GM23338 (cell line): Measurements from ENCODE around the gene FASN.

ENCODE experiments used
- CREB1 ChIP-seq: fragments of 250-450 bp; sonication (Bioruptor Pico); IDR thresholded peaks from 2 replicates; pipeline ENCODE4 v1.5.0; 2020; ENCODE audit warnings: low read depth, mild to moderate bottlenecking, moderate library complexity
- CTCF ChIP-seq, 2 experiments: fragments of 200-600 bp in 1 of 2; sonication (generic) in 1 of 2; conservative IDR thresholded peaks; 2 replicates each; pipeline versions ENCODE4 v1.5.1 to v1.6.1; 2016 to 2017; ENCODE audit warnings: antibody characterized with exemption in 2 of 2, low read depth in 2 of 2, mild to moderate bottlenecking in 2 of 2, moderate library complexity in 1 of 2
- EZH2 ChIP-seq: fragments of 200-600 bp; sonication (generic); IDR thresholded peaks from one replicate; pipeline ENCODE4 v1.8.0; 2017; ENCODE audit warnings: antibody characterized with exemption, mild to moderate bottlenecking, low read depth; ENCODE audit not compliant: unreplicated experiment
- EZH2phosphoT487 ChIP-seq: fragments of 200-600 bp; sonication (generic); IDR thresholded peaks from one replicate; pipeline ENCODE4 v1.8.1; 2018; ENCODE audit warnings: antibody characterized with exemption; ENCODE audit not compliant: unreplicated experiment
- JUNB ChIP-seq: IDR thresholded peaks from one replicate; pipeline ENCODE4 v1.6.1; 2016; ENCODE audit warnings: antibody characterized with exemption; ENCODE audit not compliant: unreplicated experiment
- POLR2AphosphoS5 ChIP-seq: IDR thresholded peaks from 2 replicates; pipeline ENCODE4 v1.6.1; 2016; ENCODE audit warnings: antibody characterized with exemption, low read depth
- ZNF114 ChIP-seq: fragments of 250-450 bp; sonication (Bioruptor Pico); IDR thresholded peaks from 2 replicates; pipeline ENCODE4 v1.5.0; 2020; ENCODE audit warnings: mild to moderate bottlenecking, moderate library complexity
- TF ChIP-seq, protein P1 (sequence below): IDR thresholded peaks from one replicate; pipeline ENCODE4 v1.6.1; 2018; ENCODE audit warnings: antibody characterized with exemption; ENCODE audit not compliant: unreplicated experiment

GRCh38 chr17:82083009-82083408 lies 15.0 kb downstream of the FASN start:
- no peak for TF ChIP-seq CTCF (conservative IDR thresholded peaks at IDR 0.05; ENCODE audit: low read depth in 2 of 2)
- no peak for TF ChIP-seq EZH2
- no peak for TF ChIP-seq EZH2phosphoT487
- TF ChIP-seq POLR2AphosphoS5: no peak; the same call in 1 of the 2 replicates
- TF ChIP-seq, protein P1, sequence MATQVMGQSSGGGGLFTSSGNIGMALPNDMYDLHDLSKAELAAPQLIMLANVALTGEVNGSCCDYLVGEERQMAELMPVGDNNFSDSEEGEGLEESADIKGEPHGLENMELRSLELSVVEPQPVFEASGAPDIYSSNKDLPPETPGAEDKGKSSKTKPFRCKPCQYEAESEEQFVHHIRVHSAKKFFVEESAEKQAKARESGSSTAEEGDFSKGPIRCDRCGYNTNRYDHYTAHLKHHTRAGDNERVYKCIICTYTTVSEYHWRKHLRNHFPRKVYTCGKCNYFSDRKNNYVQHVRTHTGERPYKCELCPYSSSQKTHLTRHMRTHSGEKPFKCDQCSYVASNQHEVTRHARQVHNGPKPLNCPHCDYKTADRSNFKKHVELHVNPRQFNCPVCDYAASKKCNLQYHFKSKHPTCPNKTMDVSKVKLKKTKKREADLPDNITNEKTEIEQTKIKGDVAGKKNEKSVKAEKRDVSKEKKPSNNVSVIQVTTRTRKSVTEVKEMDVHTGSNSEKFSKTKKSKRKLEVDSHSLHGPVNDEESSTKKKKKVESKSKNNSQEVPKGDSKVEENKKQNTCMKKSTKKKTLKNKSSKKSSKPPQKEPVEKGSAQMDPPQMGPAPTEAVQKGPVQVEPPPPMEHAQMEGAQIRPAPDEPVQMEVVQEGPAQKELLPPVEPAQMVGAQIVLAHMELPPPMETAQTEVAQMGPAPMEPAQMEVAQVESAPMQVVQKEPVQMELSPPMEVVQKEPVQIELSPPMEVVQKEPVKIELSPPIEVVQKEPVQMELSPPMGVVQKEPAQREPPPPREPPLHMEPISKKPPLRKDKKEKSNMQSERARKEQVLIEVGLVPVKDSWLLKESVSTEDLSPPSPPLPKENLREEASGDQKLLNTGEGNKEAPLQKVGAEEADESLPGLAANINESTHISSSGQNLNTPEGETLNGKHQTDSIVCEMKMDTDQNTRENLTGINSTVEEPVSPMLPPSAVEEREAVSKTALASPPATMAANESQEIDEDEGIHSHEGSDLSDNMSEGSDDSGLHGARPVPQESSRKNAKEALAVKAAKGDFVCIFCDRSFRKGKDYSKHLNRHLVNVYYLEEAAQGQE: no peak
- no peak for TF ChIP-seq CREB1 (CRISPR knock-in tag)
- TF ChIP-seq JUNB: no peak
- TF ChIP-seq ZNF114 (CRISPR knock-in tag): no peak
